Activated CD4-positive, alpha-beta T cell treated with anti-CD3 and anti-CD28 coated beads, Interleukin-2, amount 10 ng/mL, durations not matched to agents 7 days and 5 days (primary cell): ENCODE results near the gene AP1S3. TPM values are rescaled to one million over a fixed set of nuclear protein-coding genes. Genes with fewer than 3 reads are reported as not detected.
A peak's percentile ranks its signal among the peaks of the same experiment; 100 is the strongest.

ENCODE experiments used
- CTCF ChIA-PET: fragments of 350-600 bp; sonication (Branson Sonifier 250); formaldehyde crosslinking; loops from one replicate; lab custom pipeline; 2021; ENCODE audit warnings: antibody characterized with exemption; lab: Charles Lee
- POLR2A ChIA-PET: fragments of 350-600 bp; sonication (Branson Sonifier 250); formaldehyde crosslinking; loops from one replicate; lab custom pipeline; 2021; ENCODE audit warnings: antibody characterized with exemption; lab: Charles Lee
- DNase-seq: peaks from one replicate; pipeline ENCODE4 v3.0.0-alpha.2; 2020
- H3K27ac Mint-ChIP-seq: one replicate; pipeline ENCODE4 v1.8.0; 2021; ENCODE audit warnings: mild to moderate bottlenecking, moderate library complexity, mixed read lengths
- H3K27me3 Mint-ChIP-seq: one replicate; pipeline ENCODE4 v1.8.0; 2021; ENCODE audit warnings: mixed read lengths
- H3K36me3 Mint-ChIP-seq: one replicate; pipeline ENCODE4 v1.8.0; 2021; ENCODE audit warnings: low read depth, mixed read lengths
- H3K4me1 Mint-ChIP-seq: one replicate; pipeline ENCODE4 v1.8.0; 2021; ENCODE audit warnings: mixed read lengths
- H3K4me3 Mint-ChIP-seq: one replicate; pipeline ENCODE4 v1.8.0; 2021; ENCODE audit warnings: mild to moderate bottlenecking, moderate library complexity, mixed read lengths
- H3K9me3 Mint-ChIP-seq: one replicate; pipeline ENCODE4 v1.8.0; 2021; ENCODE audit warnings: mixed read lengths
- total RNA-seq, 2 experiments: library from RNA; stranded (reverse); gene quantifications; one replicate each; pipeline ENCODE4 v1.2.3, GENCODE V29; 2021

The AP1S3 gene
- total RNA-seq, 2 experiments from 2014 or later, result 6.5 to 7.5 TPM

- ChIA-PET POLR2A (no interaction called here), CTCF (interaction anchor here (1.2 to 1.3 kb wide), 2 partner anchors 9 to 13 kb away, joined by 3 to 4 read pairs; no protein-coding TSS in a partner anchor)
- H3K36me3 Mint-ChIP-seq, result no peaks in the 10 kb centered on the region
- no peak overlapping the region for H3K27ac Mint-ChIP-seq
- no peak overlapping the region for H3K4me3 Mint-ChIP-seq
- H3K27me3 Mint-ChIP-seq, result peaks cover 17% of the 10 kb centered on the region
- no peak for DNase-seq
- H3K9me3 Mint-ChIP-seq, result no peaks in the 10 kb centered on the region
- H3K4me1 Mint-ChIP-seq, result no peaks in the 10 kb centered on the region
Observed at GRCh38 chr2:223744580-223744979, 92.8 kb downstream of the AP1S3 start.

DNA sequence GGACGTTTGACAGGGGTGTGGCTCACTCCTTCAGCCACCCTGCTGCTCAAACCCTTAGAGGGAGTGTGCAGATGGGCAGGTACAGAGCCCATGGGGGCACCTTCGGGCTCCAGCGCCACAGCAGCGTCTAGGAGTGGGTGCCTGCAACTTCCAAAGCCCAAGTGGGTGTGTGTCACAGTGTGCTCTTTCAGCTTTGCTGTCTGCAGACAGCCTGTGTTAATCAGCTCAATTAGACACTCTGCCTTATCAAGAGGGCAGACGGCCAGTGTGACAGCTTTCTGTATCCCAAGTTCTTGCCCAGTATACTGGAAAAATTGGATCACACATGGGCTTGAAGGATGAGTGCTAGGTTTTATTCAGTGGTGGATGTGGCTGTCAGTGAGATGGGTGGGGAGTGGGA lies 96.7 kb downstream of the AP1S3 start:
- Mint-ChIP-seq H3K4me3 (no peak overlapping the region), H3K4me1 (no peaks in the 10 kb centered on the region), H3K27ac (no peak overlapping the region), H3K27me3 (peaks cover 7% of the 10 kb centered on the region), H3K36me3 (no peaks in the 10 kb centered on the region), H3K9me3 (no peaks in the 10 kb centered on the region)
- CTCF ChIA-PET, result no interaction called here
- no peak for DNase-seq
- POLR2A ChIA-PET, result no interaction called here

- peaks cover 8% of the 10 kb centered on the region for H3K27me3 Mint-ChIP-seq
- H3K27ac Mint-ChIP-seq, result no peak overlapping the region
- no peaks in the 10 kb centered on the region for H3K36me3 Mint-ChIP-seq
- POLR2A ChIA-PET, result no interaction called here
- no peaks in the 10 kb centered on the region for H3K4me1 Mint-ChIP-seq
- no peaks in the 10 kb centered on the region for H3K9me3 Mint-ChIP-seq
- CTCF ChIA-PET, result no interaction called here
- H3K4me3 Mint-ChIP-seq, result no peak overlapping the region
- DNase-seq, result no peak
Observed at GRCh38 chr2:223737207-223737606, 100.2 kb downstream of the AP1S3 start.

DNA sequence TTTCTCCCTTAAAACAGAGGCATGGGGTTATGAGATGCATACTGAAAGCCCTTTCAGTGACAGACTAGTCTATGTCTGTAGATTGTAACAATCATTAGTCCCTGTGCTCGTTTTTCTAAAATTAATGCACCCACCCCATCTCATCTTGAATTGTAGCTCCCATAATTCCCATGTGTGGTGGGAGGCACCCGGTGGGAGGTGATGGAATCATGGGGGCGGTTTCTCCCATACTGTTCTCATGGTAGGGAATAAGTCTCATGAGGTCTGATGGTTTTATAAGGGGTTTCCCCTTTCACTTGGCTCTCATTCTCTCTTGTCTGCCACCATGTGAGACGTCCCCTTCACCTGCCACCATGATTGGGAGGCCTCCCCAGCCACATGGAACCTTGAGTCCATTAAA lies 100.9 kb downstream of the AP1S3 start:
- CTCF ChIA-PET, result interaction anchor here (0.6 to 1.0 kb wide), 2 partner anchors 80 to 587 kb away, joined by 3 read pairs; no protein-coding TSS in a partner anchor
- POLR2A ChIA-PET, result no interaction called here
- no peak for DNase-seq
- no peaks in the 10 kb centered on the region for H3K36me3 Mint-ChIP-seq
- H3K4me1 Mint-ChIP-seq, result no peaks in the 10 kb centered on the region
- H3K27me3 Mint-ChIP-seq, result peaks cover 8% of the 10 kb centered on the region
- H3K4me3 Mint-ChIP-seq, result no peak overlapping the region
- H3K27ac Mint-ChIP-seq, result no peak overlapping the region
- H3K9me3 Mint-ChIP-seq, result no peaks in the 10 kb centered on the region

- H3K4me3 Mint-ChIP-seq, result no peak overlapping the region
- H3K27me3 Mint-ChIP-seq, result peaks cover 8% of the 10 kb centered on the region
- H3K9me3 Mint-ChIP-seq, result no peaks in the 10 kb centered on the region
- no peaks in the 10 kb centered on the region for H3K36me3 Mint-ChIP-seq
- H3K4me1 Mint-ChIP-seq, result no peaks in the 10 kb centered on the region
- H3K27ac Mint-ChIP-seq, result no peak overlapping the region
- CTCF ChIA-PET, result interaction anchor here (1.0 kb wide), 1 partner anchor 588 kb away, joined by 3 read pairs; no protein-coding TSS in a partner anchor
- no peak for DNase-seq
- POLR2A ChIA-PET, result no interaction called here
Observed at GRCh38 chr2:223735659-223736244, 101.6 kb downstream of the AP1S3 start.

DNA sequence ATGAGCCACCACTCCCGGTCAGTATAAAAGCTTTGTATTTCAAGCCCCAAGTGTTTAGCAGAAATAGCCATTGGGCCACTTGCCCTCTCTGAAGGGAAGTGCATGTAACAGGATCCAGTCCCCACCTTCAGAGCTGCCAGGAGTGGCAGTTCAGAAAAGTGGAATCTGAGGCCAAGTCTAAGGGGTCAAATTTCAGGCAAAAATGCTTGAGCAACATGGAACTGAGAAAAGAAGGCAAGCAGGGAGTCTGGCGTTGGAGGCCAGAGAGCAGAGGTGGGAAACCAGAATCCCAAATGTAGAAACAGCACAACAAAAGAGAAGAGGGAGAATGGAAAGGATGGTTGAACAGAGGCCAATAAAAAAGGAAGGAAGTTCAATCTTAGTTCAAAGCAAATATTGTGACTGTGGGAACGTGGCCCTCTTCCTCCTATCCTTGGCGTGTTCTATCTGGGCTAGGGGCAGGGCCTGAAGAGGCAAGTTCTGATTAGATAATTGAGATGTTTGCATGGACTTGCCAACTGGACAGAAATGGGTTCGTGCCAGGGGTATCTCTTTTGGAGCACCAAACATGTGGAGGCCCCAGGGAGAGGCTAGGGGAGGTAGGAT lies 102.2 kb downstream of the AP1S3 start:
- Mint-ChIP-seq H3K36me3 (no peaks in the 10 kb centered on the region), H3K27ac (no peak overlapping the region), H3K4me3 (no peak overlapping the region), H3K4me1 (no peaks in the 10 kb centered on the region), H3K9me3 (no peaks in the 10 kb centered on the region), H3K27me3 (peaks cover 8% of the 10 kb centered on the region)
- DNase-seq, result no peak
- POLR2A ChIA-PET, result no interaction called here
- CTCF ChIA-PET, result no interaction called here

DNA sequence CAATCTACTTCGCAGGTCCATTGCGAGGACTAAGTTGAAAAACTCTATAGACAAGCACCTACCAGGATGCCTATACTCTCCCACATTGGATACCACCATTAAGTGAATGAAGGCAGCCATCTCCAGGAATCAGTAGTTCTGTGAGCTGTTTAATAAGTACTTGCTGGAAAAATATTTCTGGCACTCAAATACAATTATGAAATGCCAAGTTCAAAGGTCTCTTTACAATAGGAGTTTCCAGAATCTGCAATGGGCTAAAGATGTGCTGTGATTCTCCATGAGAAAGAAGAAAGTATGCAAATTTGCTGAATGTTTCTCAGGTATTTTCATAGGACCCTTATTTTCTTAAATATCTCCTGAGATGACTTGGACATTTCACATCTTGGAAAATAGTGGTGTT lies 103.0 kb downstream of the AP1S3 start:
- no peak overlapping the region for H3K27ac Mint-ChIP-seq
- DNase-seq, result no peak
- H3K36me3 Mint-ChIP-seq, result no peaks in the 10 kb centered on the region
- POLR2A ChIA-PET, result no interaction called here
- peaks cover 4% of the 10 kb centered on the region for H3K27me3 Mint-ChIP-seq
- no peaks in the 10 kb centered on the region for H3K9me3 Mint-ChIP-seq
- no peaks in the 10 kb centered on the region for H3K4me1 Mint-ChIP-seq
- H3K4me3 Mint-ChIP-seq, result no peak overlapping the region
- CTCF ChIA-PET, result interaction anchor here (1.2 kb wide), 1 partner anchor 18 kb away, joined by 3 read pairs; no protein-coding TSS in a partner anchor

DNA sequence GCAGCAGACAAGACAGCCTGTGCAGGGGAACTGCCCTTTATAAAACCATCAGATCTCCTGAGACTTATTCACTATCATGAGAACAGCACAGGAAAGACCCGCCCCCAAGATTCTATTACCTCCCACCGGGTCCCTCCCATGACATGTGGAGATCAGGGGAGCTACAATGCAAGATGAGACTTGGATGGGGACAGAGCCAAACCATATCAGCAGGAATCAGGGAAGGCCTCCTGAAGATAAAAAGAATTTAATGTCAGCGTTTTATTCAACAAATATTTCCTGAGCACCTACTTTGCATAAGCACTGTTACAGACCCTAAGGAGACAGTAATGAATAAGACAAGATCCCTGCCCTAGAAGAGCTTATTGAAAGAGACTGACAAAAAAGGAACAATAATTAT lies 105.0 kb downstream of the AP1S3 start:
- H3K27me3 Mint-ChIP-seq, result peaks cover 4% of the 10 kb centered on the region
- CTCF ChIA-PET, result interaction anchor here (1.4 kb wide), 1 partner anchor 9 kb away, joined by 3 read pairs; no protein-coding TSS in a partner anchor
- H3K4me1 Mint-ChIP-seq, result no peaks in the 10 kb centered on the region
- no peaks in the 10 kb centered on the region for H3K9me3 Mint-ChIP-seq
- no peak overlapping the region for H3K27ac Mint-ChIP-seq
- H3K36me3 Mint-ChIP-seq, result no peaks in the 10 kb centered on the region
- H3K4me3 Mint-ChIP-seq, result no peak overlapping the region
- DNase-seq, result no peak
- POLR2A ChIA-PET, result no interaction called here

DNA sequence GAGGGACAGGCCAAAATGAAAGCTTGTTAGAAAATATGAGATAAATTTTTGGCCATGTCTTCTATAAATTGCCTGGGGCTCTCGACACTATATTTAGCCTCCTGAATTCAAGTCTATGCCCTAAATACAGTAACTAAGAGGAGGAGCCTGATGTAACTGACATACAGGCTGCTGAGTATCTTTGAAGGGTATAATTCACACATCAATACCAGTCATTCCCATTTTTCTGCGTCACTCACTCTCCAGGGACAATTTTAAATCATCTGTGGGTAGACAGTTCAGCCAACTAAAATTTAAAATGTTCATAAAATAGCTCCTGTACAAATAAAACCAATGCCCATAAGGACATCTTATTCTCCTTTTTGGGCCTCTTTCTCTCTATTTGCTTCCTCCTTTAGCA lies 105.9 kb downstream of the AP1S3 start:
- no peak for DNase-seq
- H3K36me3 Mint-ChIP-seq, result no peaks in the 10 kb centered on the region
- CTCF ChIA-PET, result interaction anchor here (1.0 to 1.4 kb wide), 3 partner anchors 10 to 29 kb away, joined by 3 to 4 read pairs (median 3); no protein-coding TSS in a partner anchor
- peaks cover 4% of the 10 kb centered on the region for H3K27me3 Mint-ChIP-seq
- H3K4me3 Mint-ChIP-seq, result no peak overlapping the region
- H3K4me1 Mint-ChIP-seq, result no peaks in the 10 kb centered on the region
- H3K9me3 Mint-ChIP-seq, result no peaks in the 10 kb centered on the region
- POLR2A ChIA-PET, result no interaction called here
- H3K27ac Mint-ChIP-seq, result no peak overlapping the region

GRCh38 chr2:223729781-223730180 lies 107.6 kb downstream of the AP1S3 start:
- POLR2A ChIA-PET, result no interaction called here

DNA sequence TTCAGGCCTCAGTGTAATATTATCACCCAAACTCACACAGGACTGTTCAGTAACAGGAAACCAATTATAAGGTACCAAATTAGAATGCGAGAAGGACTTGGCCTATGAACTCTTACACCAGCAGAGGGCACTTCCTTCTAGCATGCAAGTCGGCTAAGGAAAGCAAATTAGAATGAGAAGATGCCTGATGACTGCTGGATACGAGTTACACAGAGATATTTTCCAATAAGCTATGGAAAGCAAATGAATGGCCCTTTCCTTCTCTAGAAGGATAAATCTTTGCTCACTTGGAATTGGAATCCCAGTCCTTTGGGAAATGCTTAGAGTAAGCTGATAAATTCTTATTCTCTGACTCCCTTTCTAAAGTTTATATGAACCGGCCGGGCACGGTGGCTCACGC lies 109.8 kb downstream of the AP1S3 start:
- DNase-seq, result peak; percentile 52
- Mint-ChIP-seq H3K9me3 (no peaks in the 10 kb centered on the region), H3K36me3 (no peaks in the 10 kb centered on the region), H3K27me3 (peaks cover 2% of the 10 kb centered on the region), H3K4me1 (no peaks in the 10 kb centered on the region), H3K4me3 (no peak overlapping the region), H3K27ac (no peak overlapping the region)
- CTCF ChIA-PET, result interaction anchor here (0.7 to 1.0 kb wide), 3 partner anchors 33 to 230 kb away, joined by 3 read pairs; partner anchors contain the start of gene MRPL44
- POLR2A ChIA-PET, result no interaction called here

More at GRCh38 chr2:223729781-223730180, 107.6 kb downstream of the AP1S3 start:
- H3K27me3 Mint-ChIP-seq, result peaks cover 2% of the 10 kb centered on the region
- CTCF ChIA-PET, result no interaction called here
- H3K4me3 Mint-ChIP-seq, result no peak overlapping the region
- DNase-seq, result no peak
- H3K9me3 Mint-ChIP-seq, result no peaks in the 10 kb centered on the region
- H3K4me1 Mint-ChIP-seq, result no peaks in the 10 kb centered on the region
- H3K36me3 Mint-ChIP-seq, result no peaks in the 10 kb centered on the region
- no peak overlapping the region for H3K27ac Mint-ChIP-seq

DNA sequence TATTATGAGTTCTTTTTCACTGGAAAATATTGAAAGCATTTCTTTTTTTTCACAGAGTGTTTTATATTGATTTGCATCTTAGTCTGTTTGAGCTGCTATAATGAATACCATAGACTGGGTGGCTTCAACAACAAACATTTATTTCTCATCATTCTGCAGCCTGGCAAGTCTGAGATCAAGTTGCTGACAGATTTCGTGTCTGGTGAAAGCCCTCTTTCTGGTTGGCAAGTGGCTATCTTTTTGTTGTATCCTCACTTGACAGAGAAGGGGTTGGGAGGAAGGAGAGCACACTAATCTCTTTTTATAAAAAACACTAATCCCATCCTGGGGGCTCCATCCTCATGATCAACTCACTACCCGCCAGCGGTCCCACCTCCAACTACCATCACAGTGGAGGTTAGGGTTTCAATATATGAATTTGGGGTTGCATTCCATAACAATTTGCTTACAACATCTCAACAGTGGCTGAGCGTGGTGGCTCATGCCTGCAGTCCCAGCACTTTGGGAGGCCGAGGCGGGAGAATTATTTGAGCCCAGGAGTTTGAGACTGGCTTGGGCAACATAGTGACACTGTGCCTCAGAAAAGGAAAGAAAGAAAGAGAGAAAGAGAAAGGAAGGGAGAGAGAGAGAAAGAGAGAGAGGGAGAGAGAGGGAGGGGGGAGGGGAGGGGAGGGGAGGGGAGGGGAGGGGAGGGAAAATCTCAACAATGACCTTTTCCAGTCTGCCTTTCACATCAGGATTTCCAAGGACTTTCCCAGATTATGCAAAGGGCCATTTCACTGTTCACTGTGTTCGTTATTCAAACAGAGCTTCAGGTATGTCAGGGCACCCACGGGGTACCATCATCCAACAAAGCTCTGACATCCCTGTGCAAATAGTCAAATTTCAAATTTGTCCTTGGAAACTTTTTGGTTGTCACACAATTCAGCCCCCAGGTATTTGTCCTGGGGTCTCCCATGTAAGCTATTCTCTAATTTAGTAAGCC lies 111.1 kb downstream of the AP1S3 start:
- Mint-ChIP-seq H3K9me3 (no peaks in the 10 kb centered on the region), H3K27ac (no peak overlapping the region), H3K4me1 (no peaks in the 10 kb centered on the region), H3K27me3 (peaks cover 4% of the 10 kb centered on the region), H3K36me3 (no peaks in the 10 kb centered on the region), H3K4me3 (no peak overlapping the region)
- no peak for DNase-seq
- CTCF ChIA-PET, result no interaction called here
- POLR2A ChIA-PET, result no interaction called here
